Hepatocyte (in vitro differentiated cells): ENCODE measurements around the gene PPM1F. TPM values are rescaled to one million over a fixed set of nuclear protein-coding genes. Genes with fewer than 3 reads are reported as not detected.

Experiments
- DNase-seq: peaks from one replicate; pipeline ENCODE4 v3.0.0-alpha.2; 2016; ENCODE audit warnings: low spot score
- H2AFZ ChIP-seq: fragments of 200-600 bp; sonication (generic); 2 replicates; pipeline ENCODE4 v1.6.0; 2016; ENCODE audit warnings: antibody characterized with exemption, mild to moderate bottlenecking
- H3K27ac ChIP-seq: fragments of 200-600 bp; sonication (generic); 2 replicates; pipeline ENCODE4 v1.5.1; 2016; ENCODE audit warnings: mild to moderate bottlenecking
- H3K27me3 ChIP-seq: fragments of 200-600 bp; sonication (generic); 2 replicates; pipeline ENCODE4 v1.6.1; 2016
- H3K36me3 ChIP-seq: fragments of 200-600 bp; sonication (generic); replicated peaks from 2 replicates; pipeline ENCODE4 v1.5.1; 2016; ENCODE audit warnings: low read depth; ENCODE audit not compliant: insufficient read depth
- H3K4me1 ChIP-seq: fragments of 200-600 bp; sonication (generic); 2 replicates; pipeline ENCODE4 v1.5.1; 2016; ENCODE audit warnings: mild to moderate bottlenecking, moderate library complexity; ENCODE audit not compliant: insufficient read depth
- H3K4me2 ChIP-seq: fragments of 200-600 bp; sonication (generic); 2 replicates; pipeline ENCODE4 v1.6.0; 2016
- H3K4me3 ChIP-seq: fragments of 200-600 bp; sonication (generic); 2 replicates; pipeline ENCODE4 v1.5.1; 2016; ENCODE audit warnings: mild to moderate bottlenecking
- H3K79me2 ChIP-seq: fragments of 200-600 bp; sonication (generic); 2 replicates; pipeline ENCODE4 v1.6.0; 2017; ENCODE audit warnings: mild to moderate bottlenecking
- H3K9me2 ChIP-seq: fragments of 200-600 bp; sonication (generic); replicated peaks from 2 replicates; pipeline ENCODE4 v1.6.0; 2017; ENCODE audit warnings: mild to moderate bottlenecking; ENCODE audit not compliant: insufficient read depth
- H3K9me3 ChIP-seq: fragments of 200-600 bp; sonication (generic); 2 replicates; pipeline ENCODE4 v1.5.1; 2016; ENCODE audit warnings: low read depth, mild to moderate bottlenecking
- H4K20me1 ChIP-seq: fragments of 200-600 bp; sonication (generic); 2 replicates; pipeline ENCODE4 v1.6.0; 2016; ENCODE audit warnings: mild to moderate bottlenecking; ENCODE audit not compliant: insufficient read depth, poor library complexity, severe bottlenecking
- EZH2 ChIP-seq: fragments of 200-600 bp; sonication (generic); IDR thresholded peaks from 2 replicates; pipeline ENCODE4 v1.6.1; 2016; ENCODE audit warnings: antibody characterized with exemption, mild to moderate bottlenecking, borderline replicate concordance
- EZH2phosphoT487 ChIP-seq: fragments of 200-600 bp; sonication (generic); IDR thresholded peaks from one replicate; pipeline ENCODE4 v1.6.1; 2018; ENCODE audit warnings: antibody characterized with exemption, mild to moderate bottlenecking, low read depth, moderate library complexity; ENCODE audit not compliant: unreplicated experiment, severe bottlenecking
- WGBS: methylation state at CpG from one replicate; pipeline ENCODE4 v1.1.6; 2016; ENCODE audit warnings: low lambda C conversion rate; ENCODE audit errors: missing lambda C conversion rate; 5-methylcytosine and 5-hydroxymethylcytosine counted together
- polyA plus RNA-seq: library from polyadenylated mRNA; unstranded; fragments of >200 nt; fragmentation: Nextera tagmentation; extraction: Ambion mirVana; gene quantifications from 2 replicates; pipeline ENCODE4 v1.2.1, GENCODE V29; 2016
- total RNA-seq: library from RNA; depleted of rRNA; stranded (reverse); fragments of >200 nt; gene quantifications from 2 replicates; pipeline ENCODE4 v1.2.3, GENCODE V29; 2014
- TF ChIP-seq, protein P1 (sequence below): fragments of 200-600 bp; sonication (generic); IDR thresholded peaks from 2 replicates; pipeline ENCODE4 v1.5.1; 2016; ENCODE audit warnings: antibody characterized with exemption, mild to moderate bottlenecking; ENCODE audit not compliant: poor library complexity

PPM1F gene
- total and polyA plus RNA-seq, 2 experiments from 2014 or later: 16.1 to 17.8 TPM

DNA sequence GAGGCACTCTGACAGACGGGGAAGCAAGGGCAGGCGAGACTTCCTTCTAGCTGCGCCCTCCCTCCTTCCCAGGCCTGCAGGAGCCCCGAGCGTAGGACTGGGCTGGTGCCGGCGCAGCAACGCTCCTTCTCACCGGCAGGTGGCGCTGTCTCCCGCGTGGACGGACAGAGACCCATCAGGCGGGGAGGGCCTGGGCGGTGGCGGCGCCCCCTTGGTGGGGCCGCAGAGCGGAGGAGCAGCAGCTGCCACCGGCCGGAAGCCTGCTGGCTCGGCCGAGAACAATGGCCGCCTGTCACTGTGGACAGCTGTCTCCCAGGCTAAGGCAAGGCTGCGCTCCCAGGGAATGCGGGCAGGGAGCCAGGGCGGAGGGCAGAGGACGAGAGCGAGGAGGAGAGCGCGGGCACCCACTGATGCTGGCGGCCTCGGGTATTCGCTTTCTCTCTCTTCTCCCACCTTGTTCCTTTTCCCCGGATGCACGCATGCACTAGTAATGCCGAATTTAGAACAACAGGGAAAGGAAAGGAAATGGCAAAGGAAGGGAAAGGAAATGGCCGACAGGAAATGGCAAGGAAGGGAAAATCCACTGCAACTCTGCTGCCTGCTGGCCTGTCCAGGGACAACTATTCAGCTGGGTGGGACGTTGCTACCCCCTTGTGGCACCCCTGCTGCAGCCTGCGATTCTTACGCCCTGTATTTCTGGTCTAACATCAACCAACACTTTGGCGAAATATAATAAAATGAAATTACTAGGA is 14.4 kb downstream of the PPM1F start:
- no peaks in the 10 kb centered on the region for H3K9me3 ChIP-seq

DNA sequence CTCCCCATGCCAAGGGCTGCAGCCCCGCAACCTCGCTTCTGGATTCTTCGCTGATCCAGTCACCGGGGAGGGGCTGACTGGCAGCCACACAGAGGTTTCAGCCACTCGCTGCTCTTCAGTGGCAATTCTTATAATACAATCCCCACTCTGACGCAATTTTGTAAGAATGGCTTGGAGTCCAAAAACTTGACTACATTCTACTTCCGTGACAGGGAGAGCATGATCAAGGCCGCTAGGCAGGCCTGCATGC is 14.9 kb downstream of the PPM1F start:
- 49% methylated on average over 7 of the region's 8 CpGs for WGBS
- Histone ChIP-seq H3K9me3 (no peaks in the 10 kb centered on the region), H4K20me1 (no peaks in the 10 kb centered on the region), H3K9me2 (no peaks in the 10 kb centered on the region), H3K4me1 (peaks cover 8% of the 10 kb centered on the region), H3K4me2 (peak overlapping the region; percentile 79), H2AFZ (no peak overlapping the region), H3K79me2 (peaks cover 5% of the 10 kb centered on the region), H3K4me3 (no peak overlapping the region), H3K36me3 (no peaks in the 10 kb centered on the region), H3K27ac (peak overlapping the region; percentile 97), H3K27me3 (no peaks in the 10 kb centered on the region)
- no peak for DNase-seq
- no peak for TF ChIP-seq EZH2phosphoT487
- TF ChIP-seq, protein P1, sequence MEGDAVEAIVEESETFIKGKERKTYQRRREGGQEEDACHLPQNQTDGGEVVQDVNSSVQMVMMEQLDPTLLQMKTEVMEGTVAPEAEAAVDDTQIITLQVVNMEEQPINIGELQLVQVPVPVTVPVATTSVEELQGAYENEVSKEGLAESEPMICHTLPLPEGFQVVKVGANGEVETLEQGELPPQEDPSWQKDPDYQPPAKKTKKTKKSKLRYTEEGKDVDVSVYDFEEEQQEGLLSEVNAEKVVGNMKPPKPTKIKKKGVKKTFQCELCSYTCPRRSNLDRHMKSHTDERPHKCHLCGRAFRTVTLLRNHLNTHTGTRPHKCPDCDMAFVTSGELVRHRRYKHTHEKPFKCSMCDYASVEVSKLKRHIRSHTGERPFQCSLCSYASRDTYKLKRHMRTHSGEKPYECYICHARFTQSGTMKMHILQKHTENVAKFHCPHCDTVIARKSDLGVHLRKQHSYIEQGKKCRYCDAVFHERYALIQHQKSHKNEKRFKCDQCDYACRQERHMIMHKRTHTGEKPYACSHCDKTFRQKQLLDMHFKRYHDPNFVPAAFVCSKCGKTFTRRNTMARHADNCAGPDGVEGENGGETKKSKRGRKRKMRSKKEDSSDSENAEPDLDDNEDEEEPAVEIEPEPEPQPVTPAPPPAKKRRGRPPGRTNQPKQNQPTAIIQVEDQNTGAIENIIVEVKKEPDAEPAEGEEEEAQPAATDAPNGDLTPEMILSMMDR: no peak

More for the DNA sequence above, 14.4 kb downstream of the PPM1F start:
- TF ChIP-seq EZH2: no peak
- no peak for TF ChIP-seq EZH2phosphoT487
- TF ChIP-seq, protein P1: peak; percentile 100
- H3K4me1 ChIP-seq: peaks cover 8% of the 10 kb centered on the region
- H4K20me1 ChIP-seq: no peaks in the 10 kb centered on the region
- no peaks in the 10 kb centered on the region for H3K27me3 ChIP-seq
- H3K27ac ChIP-seq: peak overlapping the region; percentile 97
- peak; percentile 94 for DNase-seq
- H3K4me2 ChIP-seq: peak overlapping the region; percentile 79
- 2% methylated on average over 40 of the region's 42 CpGs for WGBS
- no peaks in the 10 kb centered on the region for H3K9me2 ChIP-seq
- peak overlapping the region; percentile 81 for H2AFZ ChIP-seq
- peak overlapping the region; percentile 22 for H3K4me3 ChIP-seq
- no peaks in the 10 kb centered on the region for H3K36me3 ChIP-seq
- peaks cover 5% of the 10 kb centered on the region for H3K79me2 ChIP-seq

DNA sequence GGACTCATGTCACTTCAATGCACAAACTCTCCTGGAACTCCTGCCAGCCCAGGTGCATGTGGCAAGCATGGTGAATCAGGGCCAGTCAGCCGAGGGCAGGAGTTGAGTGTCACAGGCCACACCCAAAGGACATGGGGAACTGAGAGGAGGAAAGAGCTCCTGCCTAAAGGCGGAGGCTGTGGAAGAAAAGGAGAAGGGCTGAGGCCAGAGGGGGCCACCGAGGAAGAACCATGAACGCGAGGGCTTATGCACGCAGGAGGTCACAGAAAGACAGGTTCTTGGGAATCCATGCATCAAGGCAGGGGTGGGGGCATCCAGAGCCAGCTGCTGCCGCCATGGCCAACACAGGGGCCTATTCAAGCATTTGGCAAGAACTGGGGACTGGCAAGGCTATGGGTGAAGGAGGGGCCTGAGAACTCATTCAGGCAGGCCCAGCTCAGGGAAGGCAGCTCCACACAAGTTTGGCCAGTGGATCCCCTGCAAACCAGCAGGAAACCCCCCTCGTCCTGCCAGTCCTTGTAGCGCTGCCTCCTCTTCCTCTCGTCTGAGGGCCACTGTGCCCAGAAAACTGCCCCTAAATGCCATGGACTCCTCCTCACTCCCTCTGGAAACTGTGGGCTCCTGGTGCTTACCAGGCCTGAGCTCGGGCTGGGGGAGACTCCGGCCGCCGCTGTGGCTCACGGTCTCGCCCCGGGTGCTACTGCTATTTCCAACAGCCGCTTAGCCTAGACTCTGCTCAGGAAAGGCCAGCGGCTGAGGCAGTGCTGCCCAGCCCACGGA is 15.4 kb downstream of the PPM1F start:
- H3K4me1 ChIP-seq: peaks cover 8% of the 10 kb centered on the region
- H3K4me2 ChIP-seq: peak overlapping the region; percentile 79
- peak overlapping the region; percentile 97 for H3K27ac ChIP-seq
- H2AFZ ChIP-seq: no peak overlapping the region
- H3K4me3 ChIP-seq: no peak overlapping the region
- no peak for DNase-seq
- WGBS: 87% methylated on average over 20 of the region's 20 CpGs
- H3K79me2 ChIP-seq: peaks cover 5% of the 10 kb centered on the region
- H3K9me2 ChIP-seq: no peaks in the 10 kb centered on the region
- H3K27me3 ChIP-seq: no peaks in the 10 kb centered on the region
- no peaks in the 10 kb centered on the region for H3K9me3 ChIP-seq
- H3K36me3 ChIP-seq: no peaks in the 10 kb centered on the region
- no peaks in the 10 kb centered on the region for H4K20me1 ChIP-seq
- TF ChIP-seq EZH2phosphoT487: no peak
- no peak for TF ChIP-seq EZH2

DNA sequence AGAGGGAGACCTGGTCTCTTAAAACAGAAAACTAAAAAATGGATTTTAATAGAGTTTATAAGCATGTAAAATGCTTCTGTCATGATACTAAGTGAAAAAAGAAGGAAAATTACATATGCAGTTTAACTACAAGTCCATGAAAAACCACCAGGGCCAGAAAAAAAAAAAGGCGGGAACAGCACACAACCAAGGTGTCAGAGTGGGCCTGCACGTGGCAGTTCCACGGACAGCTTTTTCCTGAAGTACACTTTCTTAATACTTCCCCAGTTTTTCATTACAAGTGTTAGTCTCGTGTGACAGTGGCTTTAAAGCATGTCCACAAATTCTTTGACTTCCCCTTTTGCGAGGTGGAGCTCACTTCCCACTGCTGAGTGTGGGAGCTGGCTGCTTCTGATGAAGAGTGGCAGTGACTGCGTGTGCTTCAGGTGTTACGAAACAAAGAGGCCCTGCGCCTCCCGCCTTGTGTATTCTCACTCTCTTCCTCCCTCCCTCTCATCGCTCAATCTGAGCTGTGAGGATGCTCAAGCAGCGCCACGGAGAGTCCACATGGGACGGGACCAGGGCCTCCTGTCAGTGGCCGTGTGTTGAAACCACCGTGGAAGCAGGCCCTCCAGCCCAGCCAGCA is 16.4 kb downstream of the PPM1F start:
- Histone ChIP-seq H3K79me2 (peaks cover 5% of the 10 kb centered on the region), H2AFZ (no peak overlapping the region), H3K27ac (peak overlapping the region; percentile 97), H3K9me3 (no peaks in the 10 kb centered on the region), H3K4me1 (peaks cover 8% of the 10 kb centered on the region), H4K20me1 (no peaks in the 10 kb centered on the region), H3K36me3 (no peaks in the 10 kb centered on the region), H3K4me2 (no peak overlapping the region), H3K4me3 (no peak overlapping the region), H3K27me3 (no peaks in the 10 kb centered on the region), H3K9me2 (no peaks in the 10 kb centered on the region)
- WGBS: 95% methylated on average over 15 of the region's 15 CpGs
- DNase-seq: no peak
- TF ChIP-seq EZH2phosphoT487 (no peak), EZH2 (no peak)
- TF ChIP-seq, protein P1: no peak
